ENCODE results near the gene RBM48. TPM values are rescaled to one million over a fixed set of nuclear protein-coding genes. Genes with fewer than 3 reads are reported as not detected.
A peak's percentile ranks its signal among the peaks of the same experiment; 100 is the strongest.

The RBM48 gene
- total RNA-seq, 1 donor from 2014 or later = 9.9 TPM

- no peak overlapping the region for H3K4me3 Mint-ChIP-seq (ENCODE audit: unreplicated experiment)
- peaks cover 20% of the 10 kb centered on the region for H3K36me3 Mint-ChIP-seq (ENCODE audit: low read depth)
- DNase-seq (ENCODE audit: low spot score) = no peak
- no peaks in the 10 kb centered on the region for H3K4me1 Mint-ChIP-seq (ENCODE audit: low read depth)
- TF ChIP-seq CTCF (IDR thresholded peaks at IDR 0.05) = no peak
- H3K9me3 Mint-ChIP-seq (ENCODE audit: low read depth) = no peaks in the 10 kb centered on the region
- no peaks in the 10 kb centered on the region for H3K27me3 Mint-ChIP-seq (ENCODE audit: low read depth)
- no peak overlapping the region for H3K27ac Mint-ChIP-seq (ENCODE audit: unreplicated experiment)
These were observed 40.8 kb upstream of the RBM48 start for GRCh38 chr7:92487804-92488203.

- no peak for TF ChIP-seq CTCF (IDR thresholded peaks at IDR 0.05)
- Mint-ChIP-seq H3K36me3 (ENCODE audit: low read depth) (peaks cover 22% of the 10 kb centered on the region), H3K9me3 (ENCODE audit: low read depth) (no peaks in the 10 kb centered on the region), H3K4me3 (ENCODE audit: unreplicated experiment) (no peak overlapping the region), H3K27ac (ENCODE audit: unreplicated experiment) (no peak overlapping the region), H3K4me1 (ENCODE audit: low read depth) (no peaks in the 10 kb centered on the region), H3K27me3 (ENCODE audit: low read depth) (no peaks in the 10 kb centered on the region)
- no peak for DNase-seq (ENCODE audit: low spot score)
These were observed 39.0 kb upstream of the RBM48 start for GRCh38 chr7:92489634-92490033.

GRCh38 chr7:92496876-92497275, 31.7 kb upstream of the RBM48 start:
- peaks cover 30% of the 10 kb centered on the region for H3K36me3 Mint-ChIP-seq (ENCODE audit: low read depth)
- no peak for DNase-seq (ENCODE audit: low spot score)

GRCh38 chr7:92498557-92498956, 30.0 kb upstream of the RBM48 start:
- H3K4me1 Mint-ChIP-seq (ENCODE audit: low read depth) = peaks cover 4% of the 10 kb centered on the region
- no peak overlapping the region for H3K27ac Mint-ChIP-seq (ENCODE audit: unreplicated experiment)
- DNase-seq (ENCODE audit: low spot score) = no peak
- no peak for TF ChIP-seq CTCF (IDR thresholded peaks at IDR 0.05)
- no peak overlapping the region for H3K4me3 Mint-ChIP-seq (ENCODE audit: unreplicated experiment)
- no peaks in the 10 kb centered on the region for H3K9me3 Mint-ChIP-seq (ENCODE audit: low read depth)
- H3K27me3 Mint-ChIP-seq (ENCODE audit: low read depth) = no peaks in the 10 kb centered on the region
- peaks cover 28% of the 10 kb centered on the region for H3K36me3 Mint-ChIP-seq (ENCODE audit: low read depth)

More at GRCh38 chr7:92496876-92497275, 31.7 kb upstream of the RBM48 start:
- Mint-ChIP-seq H3K4me1 (ENCODE audit: low read depth) (peaks cover 4% of the 10 kb centered on the region), H3K27me3 (ENCODE audit: low read depth) (no peaks in the 10 kb centered on the region), H3K9me3 (ENCODE audit: low read depth) (no peaks in the 10 kb centered on the region), H3K27ac (ENCODE audit: unreplicated experiment) (peak overlapping the region; percentile 49), H3K4me3 (ENCODE audit: unreplicated experiment) (peak overlapping the region; percentile 8)
- no peak for TF ChIP-seq CTCF (IDR thresholded peaks at IDR 0.05)

GRCh38 chr7:92503767-92504166, 24.8 kb upstream of the RBM48 start:
- no peak overlapping the region for H3K4me3 Mint-ChIP-seq (ENCODE audit: unreplicated experiment)
- no peaks in the 10 kb centered on the region for H3K27me3 Mint-ChIP-seq (ENCODE audit: low read depth)
- DNase-seq (ENCODE audit: low spot score) = no peak
- TF ChIP-seq CTCF (IDR thresholded peaks at IDR 0.05) = no peak
- peaks cover 32% of the 10 kb centered on the region for H3K36me3 Mint-ChIP-seq (ENCODE audit: low read depth)
- no peak overlapping the region for H3K27ac Mint-ChIP-seq (ENCODE audit: unreplicated experiment)
- no peaks in the 10 kb centered on the region for H3K4me1 Mint-ChIP-seq (ENCODE audit: low read depth)
- H3K9me3 Mint-ChIP-seq (ENCODE audit: low read depth) = no peaks in the 10 kb centered on the region
